ENCODE data around the gene AFG3L2.

GRCh38 chr18:12336171-12336613 is 40.8 kb downstream of the AFG3L2 start:
- TF ChIP-seq EZH2 (IDR thresholded peaks at IDR 0.05), result no peak
- no peak for TF ChIP-seq POLR2AphosphoS5 (IDR thresholded peaks at IDR 0.05; ENCODE audit: borderline replicate concordance, low read depth, low read length)

All from SK-N-MC (cell line).